Measurements from ENCODE around the gene ENPEP.

DNA sequence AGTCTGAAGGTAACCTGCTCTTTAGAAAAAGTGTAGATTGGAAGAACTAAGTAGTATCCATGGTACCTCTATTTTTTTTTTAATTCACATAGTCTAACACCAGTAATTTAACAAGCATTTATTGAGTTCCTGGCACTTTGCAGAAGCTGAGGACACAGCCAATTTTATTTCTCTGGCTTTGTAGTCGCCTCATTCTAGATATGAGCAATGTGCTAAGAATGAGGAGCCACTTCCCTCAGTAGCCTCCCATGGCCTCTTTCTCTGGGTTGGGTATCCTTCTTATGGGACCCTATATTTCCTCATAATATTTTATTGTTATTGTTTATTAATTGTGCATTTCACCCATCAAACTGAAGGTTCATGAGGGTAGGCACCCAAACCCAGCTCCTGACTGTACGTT lies 67.6 kb downstream of the ENPEP start:
- TF ChIP-seq, protein P1, sequence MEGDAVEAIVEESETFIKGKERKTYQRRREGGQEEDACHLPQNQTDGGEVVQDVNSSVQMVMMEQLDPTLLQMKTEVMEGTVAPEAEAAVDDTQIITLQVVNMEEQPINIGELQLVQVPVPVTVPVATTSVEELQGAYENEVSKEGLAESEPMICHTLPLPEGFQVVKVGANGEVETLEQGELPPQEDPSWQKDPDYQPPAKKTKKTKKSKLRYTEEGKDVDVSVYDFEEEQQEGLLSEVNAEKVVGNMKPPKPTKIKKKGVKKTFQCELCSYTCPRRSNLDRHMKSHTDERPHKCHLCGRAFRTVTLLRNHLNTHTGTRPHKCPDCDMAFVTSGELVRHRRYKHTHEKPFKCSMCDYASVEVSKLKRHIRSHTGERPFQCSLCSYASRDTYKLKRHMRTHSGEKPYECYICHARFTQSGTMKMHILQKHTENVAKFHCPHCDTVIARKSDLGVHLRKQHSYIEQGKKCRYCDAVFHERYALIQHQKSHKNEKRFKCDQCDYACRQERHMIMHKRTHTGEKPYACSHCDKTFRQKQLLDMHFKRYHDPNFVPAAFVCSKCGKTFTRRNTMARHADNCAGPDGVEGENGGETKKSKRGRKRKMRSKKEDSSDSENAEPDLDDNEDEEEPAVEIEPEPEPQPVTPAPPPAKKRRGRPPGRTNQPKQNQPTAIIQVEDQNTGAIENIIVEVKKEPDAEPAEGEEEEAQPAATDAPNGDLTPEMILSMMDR (IDR thresholded peaks at IDR 0.05): no peak
- TF ChIP-seq POLR2A (IDR thresholded peaks at IDR 0.05): no peak

All from adrenal gland (tissue), 5 donors.